Gastrocnemius medialis (tissue), 4 donors: ENCODE results near the gene IGF2BP3.

Source experiments
- CTCF ChIP-seq, 5 experiments: fragments of 450-650 bp in 3 of 5; fragments of 200-600 bp in 2 of 5; sonication (generic) in 2 of 5; IDR thresholded peaks in 4 of 5; conservative IDR thresholded peaks in 1 of 5; 1 replicate in 4 of 5; 2 replicates in 1 of 5; pipeline ENCODE4 v1.5.1; 2016 to 2019; ENCODE audit warnings: antibody characterized with exemption in 5 of 5, mild to moderate bottlenecking in 3 of 5, moderate library complexity in 3 of 5
- POLR2A ChIP-seq, 2 donors: fragments of 450-650 bp; IDR thresholded peaks; one replicate each; pipeline ENCODE4 v1.6.1; 2017; ENCODE audit warnings: antibody characterized with exemption in 2 of 2, mild to moderate bottlenecking in 2 of 2, moderate library complexity in 2 of 2

GRCh38 chr7:23291957-23292560 lies 178.2 kb downstream of the IGF2BP3 start:
- no peak for TF ChIP-seq CTCF (IDR thresholded peaks at IDR 0.05 in 4 of 5, conservative IDR thresholded peaks at IDR 0.05 in 1 of 5)
- no peak for TF ChIP-seq POLR2A (IDR thresholded peaks at IDR 0.05)
